ENCODE data around the gene LRRC52.

LRRC52 gene

GRCh38 chr1:165501970-165502348 lies 41.8 kb upstream of the LRRC52 start:
- no peak overlapping the region for H3K27ac ChIP-seq
- DNase-seq (ENCODE audit: low spot score): no peak
- H3K4me3 ChIP-seq: no peak overlapping the region
- TF ChIP-seq, protein P1, sequence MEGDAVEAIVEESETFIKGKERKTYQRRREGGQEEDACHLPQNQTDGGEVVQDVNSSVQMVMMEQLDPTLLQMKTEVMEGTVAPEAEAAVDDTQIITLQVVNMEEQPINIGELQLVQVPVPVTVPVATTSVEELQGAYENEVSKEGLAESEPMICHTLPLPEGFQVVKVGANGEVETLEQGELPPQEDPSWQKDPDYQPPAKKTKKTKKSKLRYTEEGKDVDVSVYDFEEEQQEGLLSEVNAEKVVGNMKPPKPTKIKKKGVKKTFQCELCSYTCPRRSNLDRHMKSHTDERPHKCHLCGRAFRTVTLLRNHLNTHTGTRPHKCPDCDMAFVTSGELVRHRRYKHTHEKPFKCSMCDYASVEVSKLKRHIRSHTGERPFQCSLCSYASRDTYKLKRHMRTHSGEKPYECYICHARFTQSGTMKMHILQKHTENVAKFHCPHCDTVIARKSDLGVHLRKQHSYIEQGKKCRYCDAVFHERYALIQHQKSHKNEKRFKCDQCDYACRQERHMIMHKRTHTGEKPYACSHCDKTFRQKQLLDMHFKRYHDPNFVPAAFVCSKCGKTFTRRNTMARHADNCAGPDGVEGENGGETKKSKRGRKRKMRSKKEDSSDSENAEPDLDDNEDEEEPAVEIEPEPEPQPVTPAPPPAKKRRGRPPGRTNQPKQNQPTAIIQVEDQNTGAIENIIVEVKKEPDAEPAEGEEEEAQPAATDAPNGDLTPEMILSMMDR (IDR thresholded peaks at IDR 0.05): no peak

- no peak overlapping the region for H3K27ac ChIP-seq
- no peak for DNase-seq (ENCODE audit: low spot score)
- TF ChIP-seq, protein P1 (IDR thresholded peaks at IDR 0.05): no peak
- no peak overlapping the region for H3K4me3 ChIP-seq
Measured at GRCh38 chr1:165507570-165507969, 36.2 kb upstream of the LRRC52 start.

GRCh38 chr1:165508291-165508690 lies 35.5 kb upstream of the LRRC52 start:
- TF ChIP-seq, protein P1 (IDR thresholded peaks at IDR 0.05): no peak
- DNase-seq (ENCODE audit: low spot score): no peak
- Histone ChIP-seq H3K4me3 (no peak overlapping the region), H3K27ac (no peak overlapping the region)

DNA sequence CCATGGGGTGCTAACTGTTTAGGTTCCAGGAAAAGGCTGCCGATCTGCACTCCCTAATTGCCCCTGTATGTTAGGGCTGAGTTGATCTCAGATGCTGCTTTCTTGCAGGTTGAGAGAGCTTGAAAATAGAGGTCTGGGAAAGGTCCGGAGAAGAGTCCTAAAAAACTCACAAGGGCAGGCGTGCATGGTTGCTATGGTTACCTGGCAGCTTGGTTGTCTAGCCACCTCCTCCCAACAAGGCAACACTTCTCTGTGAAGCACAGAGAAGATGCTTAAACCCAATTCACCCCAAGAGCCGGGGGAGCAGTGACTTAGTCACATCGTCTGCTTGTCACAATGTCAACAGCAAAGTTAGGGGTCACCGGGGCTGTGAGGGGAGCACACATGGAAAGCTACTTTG lies 31.0 kb upstream of the LRRC52 start:
- TF ChIP-seq, protein P1 (IDR thresholded peaks at IDR 0.05): no peak
- no peak overlapping the region for H3K4me3 ChIP-seq
- no peak for DNase-seq (ENCODE audit: low spot score)
- H3K27ac ChIP-seq: no peak overlapping the region

DNA sequence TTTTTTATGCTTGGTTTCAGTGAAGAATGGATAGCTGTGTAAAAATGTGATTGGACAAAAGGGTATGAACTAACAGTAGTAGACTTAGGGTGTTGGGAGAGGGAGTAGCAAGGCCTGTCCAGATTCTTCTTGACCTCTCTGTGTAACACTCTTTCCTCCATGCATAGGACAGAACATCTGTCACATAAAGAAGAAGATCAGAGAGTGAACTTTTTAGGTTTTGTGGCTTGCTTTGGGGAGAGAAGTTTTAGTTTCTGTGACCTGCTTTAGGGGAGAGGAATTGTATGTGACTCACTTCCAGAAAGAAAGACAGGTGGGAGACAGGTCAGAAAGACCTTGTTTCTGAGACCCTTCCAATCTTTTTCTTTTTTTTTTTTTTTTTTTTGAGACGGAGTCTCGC lies 27.3 kb upstream of the LRRC52 start:
- TF ChIP-seq, protein P1 (IDR thresholded peaks at IDR 0.05): no peak
- Histone ChIP-seq H3K27ac (no peak overlapping the region), H3K4me3 (no peak overlapping the region)
- DNase-seq (ENCODE audit: low spot score): no peak

GRCh38 chr1:165520646-165521045 lies 23.2 kb upstream of the LRRC52 start:
- H3K4me3 ChIP-seq: no peak overlapping the region
- no peak overlapping the region for H3K27ac ChIP-seq
- no peak for DNase-seq (ENCODE audit: low spot score)
- TF ChIP-seq, protein P1 (IDR thresholded peaks at IDR 0.05): no peak

DNA sequence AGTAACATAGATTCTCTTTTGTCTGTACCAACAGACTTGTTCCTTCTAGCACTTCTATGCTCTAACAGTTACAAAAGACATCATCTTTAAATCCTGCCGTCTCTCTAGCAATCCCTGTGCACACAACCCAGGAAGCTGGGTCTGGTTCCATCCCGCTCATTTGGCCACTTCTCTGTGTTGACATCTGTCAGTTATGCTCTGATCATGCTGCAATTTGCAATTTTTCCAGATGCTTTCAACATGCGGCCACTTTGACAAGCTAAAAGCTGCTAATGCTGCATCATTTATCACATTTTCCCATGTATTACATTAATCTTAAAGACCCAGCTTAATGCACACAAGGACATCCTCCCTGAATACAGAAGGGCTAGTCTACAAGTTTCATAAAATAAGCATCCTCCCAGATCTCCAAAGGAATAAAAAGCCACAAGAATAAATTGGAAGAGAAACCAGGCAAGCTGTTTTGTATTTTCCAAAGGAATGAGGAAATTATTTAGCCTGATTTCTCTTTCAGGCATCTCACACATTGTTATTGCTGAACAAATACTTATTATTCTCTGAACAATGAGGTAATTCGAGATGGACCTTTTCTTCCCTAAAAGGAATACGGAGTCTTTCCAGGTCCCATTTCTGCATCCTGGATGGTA lies 19.0 kb upstream of the LRRC52 start:
- H3K4me3 ChIP-seq: no peak overlapping the region
- no peak overlapping the region for H3K27ac ChIP-seq
- TF ChIP-seq, protein P1 (IDR thresholded peaks at IDR 0.05): no peak
- no peak for DNase-seq (ENCODE audit: low spot score)

Data from coronary artery (tissue), 2 donors.